ENCODE data around the gene ELOVL5.

ELOVL5 gene

GRCh38 chr6:53316142-53316541, 32.6 kb downstream of the ELOVL5 start:
- no peak for DNase-seq (ENCODE audit: low read depth)
- no peak overlapping the region for H3K4me3 ChIP-seq (ENCODE audit: low read length)
- TF ChIP-seq, protein P1, sequence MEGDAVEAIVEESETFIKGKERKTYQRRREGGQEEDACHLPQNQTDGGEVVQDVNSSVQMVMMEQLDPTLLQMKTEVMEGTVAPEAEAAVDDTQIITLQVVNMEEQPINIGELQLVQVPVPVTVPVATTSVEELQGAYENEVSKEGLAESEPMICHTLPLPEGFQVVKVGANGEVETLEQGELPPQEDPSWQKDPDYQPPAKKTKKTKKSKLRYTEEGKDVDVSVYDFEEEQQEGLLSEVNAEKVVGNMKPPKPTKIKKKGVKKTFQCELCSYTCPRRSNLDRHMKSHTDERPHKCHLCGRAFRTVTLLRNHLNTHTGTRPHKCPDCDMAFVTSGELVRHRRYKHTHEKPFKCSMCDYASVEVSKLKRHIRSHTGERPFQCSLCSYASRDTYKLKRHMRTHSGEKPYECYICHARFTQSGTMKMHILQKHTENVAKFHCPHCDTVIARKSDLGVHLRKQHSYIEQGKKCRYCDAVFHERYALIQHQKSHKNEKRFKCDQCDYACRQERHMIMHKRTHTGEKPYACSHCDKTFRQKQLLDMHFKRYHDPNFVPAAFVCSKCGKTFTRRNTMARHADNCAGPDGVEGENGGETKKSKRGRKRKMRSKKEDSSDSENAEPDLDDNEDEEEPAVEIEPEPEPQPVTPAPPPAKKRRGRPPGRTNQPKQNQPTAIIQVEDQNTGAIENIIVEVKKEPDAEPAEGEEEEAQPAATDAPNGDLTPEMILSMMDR (IDR thresholded peaks at IDR 0.05; ENCODE audit: insufficient read depth, low read depth, low read length, missing control alignments), result no peak

GRCh38 chr6:53315086-53315724, 33.5 kb downstream of the ELOVL5 start:
- TF ChIP-seq, protein P1 (IDR thresholded peaks at IDR 0.05; ENCODE audit: insufficient read depth, low read depth, low read length, missing control alignments), result no peak
- DNase-seq (ENCODE audit: low read depth), result no peak
- no peak overlapping the region for H3K4me3 ChIP-seq (ENCODE audit: low read length)

- TF ChIP-seq, protein P1 (IDR thresholded peaks at IDR 0.05; ENCODE audit: insufficient read depth, low read depth, low read length, missing control alignments), result no peak
- H3K4me3 ChIP-seq (ENCODE audit: low read length), result no peak overlapping the region
- no peak for DNase-seq (ENCODE audit: low read depth)
These were observed 34.9 kb downstream of the ELOVL5 start for GRCh38 chr6:53313784-53314400.

DNA sequence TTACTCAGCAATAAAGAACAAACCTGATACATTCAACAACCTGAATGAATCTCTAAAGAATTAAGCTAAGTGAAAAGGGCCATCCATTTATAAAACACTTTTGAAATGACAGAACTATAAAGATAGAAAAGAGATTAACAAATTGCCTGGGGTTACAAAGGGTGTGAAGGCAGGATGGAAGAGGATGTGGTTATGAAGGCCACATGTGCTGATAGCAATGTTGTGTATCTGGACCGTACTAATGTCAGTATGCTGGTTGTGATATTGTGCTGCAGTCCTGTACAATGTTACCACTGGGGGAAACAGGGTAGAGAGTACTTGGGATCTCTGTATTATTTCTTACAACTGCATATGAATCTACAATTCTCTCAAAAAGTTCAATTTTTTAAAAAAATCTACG, 36.4 kb downstream of the ELOVL5 start:
- no peak for DNase-seq (ENCODE audit: low read depth)
- no peak overlapping the region for H3K4me3 ChIP-seq (ENCODE audit: low read length)
- TF ChIP-seq, protein P1 (IDR thresholded peaks at IDR 0.05; ENCODE audit: insufficient read depth, low read depth, low read length, missing control alignments), result no peak

GRCh38 chr6:53311586-53311935, 37.2 kb downstream of the ELOVL5 start:
- no peak for DNase-seq (ENCODE audit: low read depth)

GRCh38 chr6:53310771-53311585, 37.8 kb downstream of the ELOVL5 start:
- DNase-seq (ENCODE audit: low read depth), result no peak
- TF ChIP-seq, protein P1 (IDR thresholded peaks at IDR 0.05; ENCODE audit: insufficient read depth, low read depth, low read length, missing control alignments), result no peak
- no peak overlapping the region for H3K4me3 ChIP-seq (ENCODE audit: low read length)

More at GRCh38 chr6:53311586-53311935, 37.2 kb downstream of the ELOVL5 start:
- TF ChIP-seq, protein P1 (IDR thresholded peaks at IDR 0.05; ENCODE audit: insufficient read depth, low read depth, low read length, missing control alignments), result no peak
- H3K4me3 ChIP-seq (ENCODE audit: low read length), result no peak overlapping the region

Data from epithelial cell of esophagus (primary cell).